PC-9 (cell line): Measurements from ENCODE around the gene SCCPDH. TPM values are rescaled to one million over a fixed set of nuclear protein-coding genes. Genes with fewer than 3 reads are reported as not detected.

Source experiments
- BruUV-seq: library from RNA; stranded (reverse); fragments of 400-500 nt; replicated peaks from 2 replicates; lab custom pipeline; 2021; lab: Mats Ljungman, UMichigan
- CTCF ChIA-PET: fragments of 300-600 bp; sonication (Branson Sonifier 250); formaldehyde crosslinking; loops from one replicate; lab custom pipeline; 2022; ENCODE audit warnings: antibody characterized with exemption; lab: Charles Lee
- POLR2A ChIA-PET: fragments of 300-600 bp; sonication (Branson Sonifier 250); formaldehyde crosslinking; loops from one replicate; lab custom pipeline; 2022; ENCODE audit warnings: antibody characterized with exemption; ENCODE audit not compliant: unreplicated experiment; lab: Charles Lee
- DNase-seq, 2 experiments: peaks; one replicate each; pipeline versions ENCODE4 v3.0.0 to v3.0.0-alpha.2; 2015 to 2022; ENCODE audit warnings: mixed read lengths in 1 of 2
- H2AFZ ChIP-seq: fragments of 200-600 bp; sonication (generic); 2 replicates; pipeline ENCODE4 v1.8.1; 2017; ENCODE audit warnings: antibody characterized with exemption
- H3F3A ChIP-seq: fragments of 200-600 bp; sonication (generic); 2 replicates; pipeline ENCODE4 v1.8.1; 2017; ENCODE audit warnings: antibody characterized with exemption, mild to moderate bottlenecking, low read depth; ENCODE audit not compliant: insufficient read depth
- H3K27ac ChIP-seq: fragments of 200-600 bp; sonication (generic); 2 replicates; pipeline ENCODE4 v1.6.1; 2016; ENCODE audit warnings: mixed run types
- H3K27me3 ChIP-seq: fragments of 200-600 bp; sonication (generic); 2 replicates; pipeline ENCODE4 v1.6.1; 2016; ENCODE audit warnings: low read depth, mixed run types; ENCODE audit not compliant: insufficient read depth
- H3K36me3 ChIP-seq: fragments of 200-600 bp; sonication (generic); 2 replicates; pipeline ENCODE4 v1.6.1; 2016; ENCODE audit warnings: low read depth, mixed run types
- H3K4me1 ChIP-seq: fragments of 200-600 bp; sonication (generic); replicated peaks from 2 replicates; pipeline ENCODE4 v1.6.1; 2016; ENCODE audit warnings: mixed run types; ENCODE audit not compliant: insufficient read depth
- H3K4me2 ChIP-seq: fragments of 200-600 bp; sonication (generic); 2 replicates; pipeline ENCODE4 v1.6.1; 2017; ENCODE audit warnings: mixed run types
- H3K4me3 ChIP-seq: fragments of 200-600 bp; sonication (generic); 2 replicates; pipeline ENCODE4 v1.6.1; 2016; ENCODE audit warnings: mixed run types
- H3K79me2 ChIP-seq: fragments of 200-600 bp; sonication (generic); 2 replicates; pipeline ENCODE4 v1.6.1; 2017; ENCODE audit warnings: low read depth, mixed run types
- H3K9me2 ChIP-seq: fragments of 200-600 bp; sonication (generic); 2 replicates; pipeline ENCODE4 v1.8.1; 2017; ENCODE audit warnings: mild to moderate bottlenecking; ENCODE audit not compliant: insufficient read depth
- H3K9me3 ChIP-seq: fragments of 200-600 bp; sonication (generic); 2 replicates; pipeline ENCODE4 v1.8.1; 2016; ENCODE audit warnings: low read depth; ENCODE audit not compliant: insufficient read depth
- H4K20me1 ChIP-seq: fragments of 200-600 bp; sonication (generic); 2 replicates; pipeline ENCODE4 v1.8.1; 2017; ENCODE audit not compliant: insufficient read depth
- CTCF ChIP-seq: fragments of 200-600 bp; sonication (generic); conservative IDR thresholded peaks from 2 replicates; pipeline ENCODE4 v1.6.1; 2017; ENCODE audit warnings: mixed run types, antibody characterized with exemption, mild to moderate bottlenecking, moderate library complexity
- EZH2 ChIP-seq: fragments of 200-600 bp; sonication (generic); IDR thresholded peaks from 2 replicates; pipeline ENCODE4 v1.8.0; 2017; ENCODE audit warnings: antibody characterized with exemption, low read depth
- intact Hi-C: fragments of 100-400 bp; cut with micrococcal nuclease; formaldehyde crosslinking; loops from one replicate; pipeline ENCODE4 v1.10.0; 2022; ENCODE audit not compliant: unreplicated experiment
- total RNA-seq: library from RNA; stranded (reverse); gene quantifications from 2 replicates; pipeline ENCODE4 v1.2.3, GENCODE V29; 2021

The SCCPDH gene
- total RNA-seq, 1 experiment from 2014 or later, result 17.2 TPM

GRCh38 chr1:246800356-246800755, 76.1 kb downstream of the SCCPDH start:
- no peak for DNase-seq
- Histone ChIP-seq H3K27me3 (no peaks in the 10 kb centered on the region; the same call in 1 of the 2 replicates), H2AFZ (no peak overlapping the region), H3K9me3 (no peaks in the 10 kb centered on the region), H3K9me2 (no peaks in the 10 kb centered on the region), H3K27ac (no peak overlapping the region), H3K4me2 (no peak overlapping the region), H3K4me3 (no peak overlapping the region), H4K20me1 (no peaks in the 10 kb centered on the region), H3K4me1 (no peaks in the 10 kb centered on the region), H3F3A (no peaks in the 10 kb centered on the region), H3K79me2 (no peaks in the 10 kb centered on the region), H3K36me3 (no peaks in the 10 kb centered on the region)
- no TSS peak for BruUV-seq
- intact Hi-C loops, result no loop called here
- ChIA-PET CTCF (no interaction called here), POLR2A (no interaction called here)
- TF ChIP-seq CTCF, result no peak
- no peak for TF ChIP-seq EZH2

GRCh38 chr1:246800756-246801155, 76.5 kb downstream of the SCCPDH start:
- Histone ChIP-seq H3K27ac (no peak overlapping the region), H3K79me2 (no peaks in the 10 kb centered on the region), H3K4me2 (no peak overlapping the region), H3K9me2 (no peaks in the 10 kb centered on the region), H3K4me1 (no peaks in the 10 kb centered on the region), H3K4me3 (no peak overlapping the region), H3K9me3 (no peaks in the 10 kb centered on the region), H3K27me3 (no peaks in the 10 kb centered on the region; the same call in 1 of the 2 replicates), H4K20me1 (no peaks in the 10 kb centered on the region), H3K36me3 (no peaks in the 10 kb centered on the region), H3F3A (no peaks in the 10 kb centered on the region), H2AFZ (no peak overlapping the region)
- ChIA-PET POLR2A (no interaction called here), CTCF (no interaction called here)
- intact Hi-C loops, result no loop called here
- DNase-seq, result no peak
- BruUV-seq, result no TSS peak
- TF ChIP-seq EZH2, result no peak
- TF ChIP-seq CTCF, result no peak

GRCh38 chr1:246801241-246802020, 77.2 kb downstream of the SCCPDH start:
- Histone ChIP-seq H4K20me1 (no peaks in the 10 kb centered on the region), H3F3A (no peaks in the 10 kb centered on the region), H3K4me2 (no peak overlapping the region), H3K79me2 (no peaks in the 10 kb centered on the region), H3K36me3 (no peaks in the 10 kb centered on the region), H3K27ac (no peak overlapping the region), H3K4me3 (no peak overlapping the region), H3K4me1 (no peaks in the 10 kb centered on the region), H2AFZ (no peak overlapping the region), H3K27me3 (peaks cover 5% of the 10 kb centered on the region), H3K9me3 (no peaks in the 10 kb centered on the region), H3K9me2 (no peaks in the 10 kb centered on the region)
- BruUV-seq, result no TSS peak
- ChIA-PET CTCF (no interaction called here), POLR2A (no interaction called here)
- intact Hi-C loops, result no loop called here
- TF ChIP-seq CTCF (no peak), EZH2 (no peak)
- no peak for DNase-seq
